ENCODE measurements around the gene SHMT1.

The SHMT1 gene

DNA sequence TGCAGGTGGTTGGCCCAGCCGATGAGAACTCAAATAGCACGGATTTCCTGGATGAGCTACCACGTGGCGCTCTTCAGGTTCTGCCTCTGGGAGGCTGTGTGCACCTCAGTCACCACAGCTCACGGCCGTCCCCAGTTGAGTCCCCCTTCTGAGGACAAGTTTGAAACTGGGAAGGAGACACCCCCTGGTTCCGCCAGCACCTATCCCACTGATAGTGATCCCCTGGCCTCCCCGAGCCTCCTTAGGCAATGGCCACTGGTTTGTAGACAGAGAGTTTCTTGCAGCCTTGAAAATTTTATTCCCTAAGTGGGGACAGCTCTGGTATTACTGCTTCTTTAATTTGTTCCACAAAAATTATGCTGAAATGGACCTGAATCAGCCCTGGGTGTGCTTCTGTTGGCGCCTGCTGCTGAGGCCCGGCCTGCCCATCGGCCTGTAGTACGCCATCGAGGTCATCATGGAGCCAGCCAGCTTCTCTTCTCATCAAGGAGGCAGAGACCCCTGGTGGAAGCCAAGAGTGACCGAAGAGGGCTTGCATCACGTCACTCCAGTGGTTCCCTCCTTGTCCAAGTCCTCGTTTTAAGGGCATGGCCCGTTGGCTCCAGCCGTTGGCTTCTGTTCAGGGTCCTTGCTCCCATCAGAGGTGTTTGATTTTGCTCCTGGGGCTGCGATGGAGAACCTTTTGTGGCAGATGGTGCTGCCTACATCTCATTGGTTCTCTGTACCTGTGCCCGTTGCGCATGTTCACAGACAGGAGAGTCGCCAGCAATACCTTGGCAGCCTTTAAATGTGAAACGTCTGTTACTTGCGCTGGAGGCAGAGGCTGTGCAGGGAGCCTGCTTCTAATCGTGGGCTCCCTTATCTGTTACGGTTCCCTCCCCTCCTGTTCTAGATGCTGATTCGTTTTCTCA lies 39.0 kb downstream of the SHMT1 start:
- TF ChIP-seq, protein P1, sequence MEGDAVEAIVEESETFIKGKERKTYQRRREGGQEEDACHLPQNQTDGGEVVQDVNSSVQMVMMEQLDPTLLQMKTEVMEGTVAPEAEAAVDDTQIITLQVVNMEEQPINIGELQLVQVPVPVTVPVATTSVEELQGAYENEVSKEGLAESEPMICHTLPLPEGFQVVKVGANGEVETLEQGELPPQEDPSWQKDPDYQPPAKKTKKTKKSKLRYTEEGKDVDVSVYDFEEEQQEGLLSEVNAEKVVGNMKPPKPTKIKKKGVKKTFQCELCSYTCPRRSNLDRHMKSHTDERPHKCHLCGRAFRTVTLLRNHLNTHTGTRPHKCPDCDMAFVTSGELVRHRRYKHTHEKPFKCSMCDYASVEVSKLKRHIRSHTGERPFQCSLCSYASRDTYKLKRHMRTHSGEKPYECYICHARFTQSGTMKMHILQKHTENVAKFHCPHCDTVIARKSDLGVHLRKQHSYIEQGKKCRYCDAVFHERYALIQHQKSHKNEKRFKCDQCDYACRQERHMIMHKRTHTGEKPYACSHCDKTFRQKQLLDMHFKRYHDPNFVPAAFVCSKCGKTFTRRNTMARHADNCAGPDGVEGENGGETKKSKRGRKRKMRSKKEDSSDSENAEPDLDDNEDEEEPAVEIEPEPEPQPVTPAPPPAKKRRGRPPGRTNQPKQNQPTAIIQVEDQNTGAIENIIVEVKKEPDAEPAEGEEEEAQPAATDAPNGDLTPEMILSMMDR (IDR thresholded peaks at IDR 0.05; ENCODE audit: low read length, missing control alignments): no peak
- no peak overlapping the region for H3K4me3 ChIP-seq (replicated peaks; ENCODE audit: low read depth, low read length)
- no peak for DNase-seq (ENCODE audit: low read depth)

- no peak for DNase-seq (ENCODE audit: low read depth)
- H3K4me3 ChIP-seq (replicated peaks; ENCODE audit: low read depth, low read length): no peak overlapping the region
- TF ChIP-seq, protein P1 (IDR thresholded peaks at IDR 0.05; ENCODE audit: low read length, missing control alignments): no peak
These were observed 39.7 kb downstream of the SHMT1 start for GRCh38 chr17:18323507-18324139.

DNA sequence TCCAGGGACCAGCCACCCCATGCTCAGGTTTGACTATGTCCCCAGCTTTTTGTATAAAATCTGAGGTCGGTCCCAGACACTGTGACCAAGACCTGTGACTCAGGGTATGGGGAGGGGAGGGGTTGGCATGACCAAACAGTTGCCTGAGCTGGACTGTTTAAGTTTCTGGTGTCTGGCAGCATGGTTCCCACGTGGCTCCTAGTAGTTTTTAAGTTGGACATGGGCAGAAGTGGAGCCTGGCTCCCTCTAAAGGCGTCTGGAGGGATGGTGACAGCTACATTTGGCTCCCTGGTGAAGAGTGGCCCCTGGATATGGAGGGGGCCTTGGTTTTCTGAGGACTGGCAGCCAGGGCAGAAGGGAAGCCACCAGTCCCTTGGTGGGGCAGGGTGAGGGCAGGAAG lies 40.3 kb downstream of the SHMT1 start:
- TF ChIP-seq, protein P1 (IDR thresholded peaks at IDR 0.05; ENCODE audit: low read length, missing control alignments): no peak
- H3K4me3 ChIP-seq (replicated peaks; ENCODE audit: low read depth, low read length): no peak overlapping the region
- no peak for DNase-seq (ENCODE audit: low read depth)

GRCh38 chr17:18322522-18322921 lies 40.8 kb downstream of the SHMT1 start:
- no peak overlapping the region for H3K4me3 ChIP-seq (replicated peaks; ENCODE audit: low read depth, low read length)
- no peak for DNase-seq (ENCODE audit: low read depth)
- TF ChIP-seq, protein P1 (IDR thresholded peaks at IDR 0.05; ENCODE audit: low read length, missing control alignments): no peak

- DNase-seq (ENCODE audit: low read depth): peak; percentile 14
- TF ChIP-seq, protein P1 (IDR thresholded peaks at IDR 0.05; ENCODE audit: low read length, missing control alignments): no peak
- no peak overlapping the region for H3K4me3 ChIP-seq (replicated peaks; ENCODE audit: low read depth, low read length)
These were observed 42.0 kb downstream of the SHMT1 start for GRCh38 chr17:18321309-18321708.

DNA sequence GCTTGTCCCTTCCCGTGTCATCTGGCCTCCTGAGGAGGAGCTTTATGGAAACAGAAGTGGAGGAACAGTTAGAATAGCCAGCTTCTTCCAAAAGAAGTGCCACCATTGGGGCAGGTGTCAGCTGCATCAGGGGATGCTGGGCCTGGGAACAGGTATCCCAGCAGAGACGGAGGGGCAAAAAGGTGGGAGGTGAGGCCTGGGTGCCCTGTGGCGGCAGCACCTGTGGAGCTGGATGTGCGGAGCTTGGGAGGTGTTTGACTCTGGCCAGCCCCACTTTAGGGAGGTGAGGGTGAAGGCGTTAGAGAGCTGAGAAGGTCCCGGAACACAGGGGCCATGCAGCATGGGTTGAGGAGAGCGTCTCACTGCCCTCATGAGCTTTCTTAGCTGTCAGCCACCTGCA lies 43.0 kb downstream of the SHMT1 start:
- TF ChIP-seq, protein P1 (IDR thresholded peaks at IDR 0.05; ENCODE audit: low read length, missing control alignments): no peak
- no peak overlapping the region for H3K4me3 ChIP-seq (replicated peaks; ENCODE audit: low read depth, low read length)
- DNase-seq (ENCODE audit: low read depth): no peak

All from fibroblast of pulmonary artery (primary cell).